H1 (cell line): ENCODE data around the gene SIKE1. TPM values are rescaled to one million over a fixed set of nuclear protein-coding genes. Genes with fewer than 3 reads are reported as not detected.

Source experiments
- CTCF ChIA-PET: fragments of 300-600 bp; sonication (Branson Sonifier 250); formaldehyde crosslinking; loops from one replicate; lab custom pipeline; 2021; ENCODE audit not compliant: partially characterized antibody; lab: Charles Lee
- POLR2A ChIA-PET: fragments of 300-600 bp; sonication (Branson Sonifier 250); formaldehyde crosslinking; loops from one replicate; lab custom pipeline; 2021; ENCODE audit warnings: inconsistent platforms; ENCODE audit not compliant: partially characterized antibody; lab: Charles Lee
- DNase-seq, 2 experiments: peaks; one replicate each; pipeline versions ENCODE4 v3.0.0 to v3.0.0-alpha.2; 2010 to 2022; ENCODE audit warnings: low spot score in 2 of 2, low read depth in 1 of 2, mixed read lengths in 1 of 2
- FAIRE-seq: peaks from 2 replicates; lab custom pipeline; 2011; peaks lifted over from hg19 to GRCh38; lab: Jason Lieb, UNC
- H2AFZ ChIP-seq: 2 replicates; pipeline ENCODE4 v1.8.1; 2012; ENCODE audit warnings: low read length, inconsistent platforms
- H2AK5ac ChIP-seq: 2 replicates; pipeline ENCODE4 v1.6.1; 2013; ENCODE audit warnings: low read depth, low read length
- H2BK120ac ChIP-seq: replicated peaks from 2 replicates; pipeline ENCODE3; 2013; ENCODE audit warnings: low read depth, low read length, inconsistent platforms
- H2BK12ac ChIP-seq: 2 replicates; pipeline ENCODE4 v1.6.1; 2013; ENCODE audit warnings: low read depth, low read length
- H2BK15ac ChIP-seq: 2 replicates; pipeline ENCODE4 v1.6.1; 2013; ENCODE audit warnings: low read length
- H2BK20ac ChIP-seq: 2 replicates; pipeline ENCODE4 v1.6.1; 2013; ENCODE audit warnings: low read length
- H2BK5ac ChIP-seq: 2 replicates; pipeline ENCODE4 v1.6.1; 2013; ENCODE audit warnings: low read depth, low read length
- H3K14ac ChIP-seq: 2 replicates; pipeline ENCODE4 v1.6.1; 2013; ENCODE audit warnings: inconsistent platforms; ENCODE audit not compliant: insufficient read length
- H3K18ac ChIP-seq: 2 replicates; pipeline ENCODE4 v1.6.1; 2013; ENCODE audit warnings: low read length; ENCODE audit errors: extremely low read depth
- H3K23ac ChIP-seq: 2 replicates; pipeline ENCODE4 v1.6.1; 2013; ENCODE audit warnings: inconsistent platforms; ENCODE audit not compliant: insufficient read length
- H3K23me2 ChIP-seq: 2 replicates; pipeline ENCODE4 v1.6.1; 2013; ENCODE audit warnings: low read depth, low read length
- H3K27ac ChIP-seq: 2 replicates; pipeline ENCODE4 v1.6.1; 2011; ENCODE audit warnings: low read depth, low read length, inconsistent platforms
- H3K27me3 ChIP-seq, 4 experiments: replicated peaks in 1 of 4; 1 replicate in 1 of 4; 2 replicates in 3 of 4; pipeline versions ENCODE4 v1.6.1 to v1.8.1; 2011 to 2013; ENCODE audit warnings: low read length in 3 of 4, mild to moderate bottlenecking in 3 of 4, inconsistent platforms in 2 of 4, mixed read lengths in 2 of 4, moderate library complexity in 1 of 4; ENCODE audit not compliant: control insufficient read depth in 3 of 4, insufficient read depth in 3 of 4; ENCODE audit errors: extremely low read depth in 1 of 4
- H3K36me3 ChIP-seq, 4 experiments: 2 replicates each; pipeline versions ENCODE4 v1.6.1 to v1.8.1; 2011 to 2013; ENCODE audit warnings: mild to moderate bottlenecking in 4 of 4, low read length in 3 of 4, moderate library complexity in 2 of 4, control low read depth in 1 of 4, inconsistent platforms in 1 of 4; ENCODE audit not compliant: insufficient read depth in 4 of 4, control insufficient read depth in 2 of 4
- H3K4ac ChIP-seq: replicated peaks from 2 replicates; pipeline ENCODE3; 2013; ENCODE audit warnings: low read length, low read depth, mixed read lengths, inconsistent platforms; ENCODE audit not compliant: insufficient read length
- H3K4me1 ChIP-seq, 4 experiments: replicated peaks in 1 of 4; 1 replicate in 1 of 4; 2 replicates in 3 of 4; pipeline versions ENCODE4 v1.6.1 to v1.8.1; 2011 to 2013; ENCODE audit warnings: low read length in 3 of 4, inconsistent platforms in 2 of 4, mixed read lengths in 1 of 4; ENCODE audit not compliant: insufficient read depth in 4 of 4, control insufficient read depth in 3 of 4
- H3K4me2 ChIP-seq, 2 experiments: 2 replicates each; pipeline versions ENCODE4 v1.6.1 to v1.8.1; 2011 to 2013; ENCODE audit warnings: low read depth in 2 of 2, low read length in 2 of 2, control low read depth in 1 of 2, inconsistent platforms in 1 of 2, mild to moderate bottlenecking in 1 of 2; ENCODE audit not compliant: insufficient read depth in 1 of 2
- H3K4me3 ChIP-seq, 4 experiments: fragments of 200-600, 300-600 bp in 1 of 4; sonication (generic), shearing (Covaris generic), sonication (Bioruptor Twin) in 1 of 4; 2 replicates each; pipeline versions ENCODE4 v1.5.1 to v1.8.1; 2011 to 2016; ENCODE audit warnings: low read length in 4 of 4, low read depth in 3 of 4, control low read depth in 2 of 4, inconsistent platforms in 2 of 4, mild to moderate bottlenecking in 2 of 4, mixed read lengths in 1 of 4, moderate library complexity in 1 of 4; ENCODE audit not compliant: insufficient read depth in 2 of 4; ENCODE audit errors: extremely low read depth in 1 of 4
- H3K56ac ChIP-seq: replicated peaks from 2 replicates; pipeline ENCODE3; 2013; ENCODE audit warnings: low read depth, mild to moderate bottlenecking, mixed read lengths, low read length, inconsistent platforms; ENCODE audit not compliant: insufficient read length
- H3K79me1 ChIP-seq: 2 replicates; pipeline ENCODE4 v1.6.1; 2013; ENCODE audit warnings: low read depth, low read length, control low read depth
- H3K79me2 ChIP-seq, 2 experiments: 2 replicates each; pipeline versions ENCODE4 v1.6.1 to v1.8.1; 2012 to 2013; ENCODE audit warnings: low read length in 2 of 2, mild to moderate bottlenecking in 2 of 2, inconsistent platforms in 1 of 2; ENCODE audit not compliant: insufficient read depth in 2 of 2, control insufficient read depth in 1 of 2
- H3K9ac ChIP-seq, 4 experiments: replicated peaks in 1 of 4; 1 replicate in 1 of 4; 2 replicates in 3 of 4; pipeline versions ENCODE4 v1.6.1 to v1.8.1; 2011 to 2013; ENCODE audit warnings: low read depth in 3 of 4, low read length in 3 of 4, control low read depth in 2 of 4, mild to moderate bottlenecking in 2 of 4, moderate library complexity in 2 of 4, inconsistent platforms in 1 of 4; ENCODE audit errors: extremely low read depth in 1 of 4
- H3K9me3 ChIP-seq, 2 experiments: 2 replicates each; pipeline versions ENCODE4 v1.6.1 to v1.8.1; 2012 to 2013; ENCODE audit warnings: mild to moderate bottlenecking in 2 of 2, moderate library complexity in 2 of 2, control low read depth in 1 of 2, inconsistent platforms in 1 of 2, low read depth in 1 of 2, low read length in 1 of 2, mixed read lengths in 1 of 2; ENCODE audit not compliant: insufficient read depth in 2 of 2
- H4K20me1 ChIP-seq, 2 experiments: replicated peaks in 1 of 2; 2 replicates each; pipeline versions ENCODE3 to v1.8.1; 2011 to 2013; ENCODE audit warnings: inconsistent platforms in 2 of 2, low read length in 2 of 2, mild to moderate bottlenecking in 1 of 2; ENCODE audit not compliant: insufficient read depth in 2 of 2, control insufficient read depth in 1 of 2
- H4K5ac ChIP-seq: 2 replicates; pipeline ENCODE4 v1.6.1; 2013; ENCODE audit warnings: low read length, low read depth, mixed read lengths, inconsistent platforms; ENCODE audit not compliant: insufficient read length
- H4K8ac ChIP-seq: 2 replicates; pipeline ENCODE4 v1.8.0; 2013; ENCODE audit warnings: mild to moderate bottlenecking, moderate library complexity, low read length, inconsistent platforms; ENCODE audit not compliant: insufficient read depth; ENCODE audit errors: extremely low read depth
- H4K91ac ChIP-seq: replicated peaks from 2 replicates; pipeline ENCODE3; 2013; ENCODE audit warnings: low read length, mixed read lengths, inconsistent platforms; ENCODE audit not compliant: insufficient read length
- CBX8 ChIP-seq: fragments of 300-800, 300-1000 bp; sonication (generic); IDR thresholded peaks from 2 replicates; pipeline ENCODE4 v1.7.1; 2016; ENCODE audit warnings: low read depth, low read length, borderline replicate concordance
- CEBPB ChIP-seq: IDR thresholded peaks from 2 replicates; pipeline ENCODE4 v1.6.1; 2012; ENCODE audit warnings: low read depth, low read length
- EGR1 ChIP-seq: IDR thresholded peaks from 2 replicates; pipeline ENCODE4 v1.6.1; 2011; ENCODE audit warnings: low read depth, low read length, borderline replicate concordance
- MAX ChIP-seq: IDR thresholded peaks from 2 replicates; pipeline ENCODE4 v1.6.1; 2012; ENCODE audit warnings: inconsistent platforms
- POLR2AphosphoS5 ChIP-seq: IDR thresholded peaks from 2 replicates; pipeline ENCODE4 v1.6.1; 2011; ENCODE audit warnings: low read depth, low read length
- SAP30 ChIP-seq: fragments of 300-600 bp; sonication (generic); IDR thresholded peaks from 2 replicates; pipeline ENCODE4 v1.7.1; 2012; ENCODE audit warnings: low read length, moderate library complexity, mild to moderate bottlenecking, inconsistent platforms; ENCODE audit not compliant: insufficient read depth, insufficient replicate concordance
- TEAD4 ChIP-seq: IDR thresholded peaks from 2 replicates; pipeline ENCODE4 v1.6.1; 2012; ENCODE audit warnings: low read depth, low read length, inconsistent platforms, mixed read lengths
- WGBS, 2 experiments: shearing (Covaris generic) in 1 of 2; methylation state at CpG; one replicate each; pipeline versions ENCODE4 v1.1.6 to v1.1.7; 2013 to 2015; ENCODE audit warnings: low lambda C conversion rate in 2 of 2, mixed read lengths in 2 of 2, inconsistent platforms in 1 of 2, low coverage in 1 of 2, missing lambda C conversion rate in 1 of 2; ENCODE audit not compliant: insufficient replicate concordance in 2 of 2, insufficient coverage in 1 of 2, insufficient read length in 1 of 2; ENCODE audit errors: extremely low coverage in 1 of 2, missing lambda C conversion rate in 1 of 2; 5-methylcytosine and 5-hydroxymethylcytosine counted together
- polyA plus RNA-seq, 7 experiments: library from polyadenylated mRNA; depleted of rRNA in 3 of 7; stranded (reverse) in 5 of 7; unstranded in 2 of 7; fragments of >200 nt in 5 of 7; fragments of 200-250 nt in 2 of 7; gene quantifications; 1 replicate in 5 of 7; 2 replicates in 1 of 7; 4 replicates in 1 of 7; pipeline versions ENCODE4 v1.2.1 to v1.2.3, GENCODE V29; 2011 to 2013; ENCODE audit warnings: missing spikeins in 2 of 7, mixed read lengths in 2 of 7
- total RNA-seq: library from RNA; stranded (reverse); fragmentation: NEBNext Ultra II Directional; extraction: Animal tissue kit (Norgen Biotek cat#: 25700); gene quantifications from 2 replicates; pipeline ENCODE4 v1.2.1, GENCODE V29; 2021

SIKE1 gene
- total and polyA plus RNA-seq, 2 of the 8 experiments (the other 6 are each of a cell fraction or from before 2014, with no cell fraction given): 20.5 to 79.9 TPM

GRCh38 chr1:114723915-114724314, 56.6 kb downstream of the SIKE1 start:
- Histone ChIP-seq H4K91ac (no peak overlapping the region), H3K27ac (no peak overlapping the region), H4K5ac (no peak overlapping the region), H2AFZ (no peak overlapping the region), H3K4me3 (no peak overlapping the region), H4K20me1 (peaks cover 0 to 1% of the 10 kb centered on the region in 2 experiments), H3K23ac (no peak overlapping the region), H3K18ac (no peak overlapping the region), H2BK5ac (no peak overlapping the region), H3K79me1 (no peaks in the 10 kb centered on the region), H2AK5ac (no peak overlapping the region), H3K4me2 (no peak overlapping the region), H3K27me3 (no peaks in the 10 kb centered on the region), H3K4me1 (no peaks in the 10 kb centered on the region), H3K79me2 (no peaks in the 10 kb centered on the region; a peak in 1 of 4 replicates), H3K9me3 (no peaks in the 10 kb centered on the region), H3K9ac (no peak overlapping the region), H3K36me3 (peaks cover 39 to 98% (median 84%) of the 10 kb centered on the region in 4 experiments), H3K4ac (no peak overlapping the region), H3K14ac (no peak overlapping the region), H2BK120ac (no peak overlapping the region), H3K23me2 (no peaks in the 10 kb centered on the region), H3K56ac (no peak overlapping the region), H2BK20ac (no peak overlapping the region), H2BK15ac (no peak overlapping the region), H4K8ac (no peak overlapping the region), H2BK12ac (no peak overlapping the region)
- TF ChIP-seq SAP30: no peak
- no peak for TF ChIP-seq CBX8
- no peak for TF ChIP-seq CEBPB
- TF ChIP-seq EGR1: no peak
- TF ChIP-seq MAX: no peak
- no peak for TF ChIP-seq TEAD4
- TF ChIP-seq POLR2AphosphoS5: no peak
- FAIRE-seq (no peak), DNase-seq (no peak)
- WGBS, 2 experiments: 96% methylated on average over 1 of the region's 1 CpG; no CpG with 5 or more reads in 1 of the 2 experiments
- CTCF ChIA-PET: interaction anchor here (0.6 kb wide), 1 partner anchor 315 kb away, joined by 3 read pairs; no protein-coding TSS in a partner anchor
- POLR2A ChIA-PET: interaction anchor here (0.8 to 1.1 kb wide), 3 partner anchors 11 to 32 kb away, joined by 3 to 4 read pairs (median 4); no protein-coding TSS in a partner anchor
